Loucy (cell line): Measurements from ENCODE around the gene RALB.

Experiments
- H2AFZ ChIP-seq: fragments of 200-600 bp; sonication (generic); 2 replicates; pipeline ENCODE4 v1.6.0; 2016; ENCODE audit warnings: antibody characterized with exemption, mild to moderate bottlenecking, low read length, moderate library complexity
- H3F3A ChIP-seq: fragments of 200-600 bp; 2 replicates; pipeline ENCODE4 v1.6.0; 2016; ENCODE audit warnings: antibody characterized with exemption, low read depth, mild to moderate bottlenecking
- H3K27me3 ChIP-seq: fragments of 200-600 bp; sonication (generic); 2 replicates; pipeline ENCODE4 v1.6.1; 2014; ENCODE audit warnings: low read length, mild to moderate bottlenecking; ENCODE audit not compliant: insufficient read depth, poor library complexity, severe bottlenecking
- H3K36me3 ChIP-seq: fragments of 200-600 bp; sonication (generic); 2 replicates; pipeline ENCODE4 v1.6.1; 2016; ENCODE audit warnings: low read length; ENCODE audit not compliant: insufficient read depth
- H3K4me1 ChIP-seq: fragments of 200-600 bp; sonication (generic); 2 replicates; pipeline ENCODE4 v1.5.1; 2014; ENCODE audit warnings: low read length, mild to moderate bottlenecking; ENCODE audit not compliant: insufficient read depth, poor library complexity, severe bottlenecking
- H3K4me2 ChIP-seq: fragments of 200-600 bp; sonication (generic); 2 replicates; pipeline ENCODE4 v1.6.0; 2014; ENCODE audit warnings: antibody characterized with exemption, low read length, low read depth, mild to moderate bottlenecking; ENCODE audit not compliant: poor library complexity, severe bottlenecking
- H3K4me3 ChIP-seq: fragments of 200-600 bp; sonication (generic); 2 replicates; pipeline ENCODE4 v1.5.1; 2014; ENCODE audit warnings: low read length, mild to moderate bottlenecking, mixed read lengths; ENCODE audit not compliant: poor library complexity, severe bottlenecking
- H3K79me2 ChIP-seq: fragments of 200-600 bp; sonication (generic); 2 replicates; pipeline ENCODE4 v1.6.1; 2014; ENCODE audit warnings: low read length; ENCODE audit not compliant: insufficient read depth
- H3K9ac ChIP-seq: fragments of 200-600 bp; sonication (generic); 2 replicates; pipeline ENCODE4 v1.6.0; 2014; ENCODE audit warnings: mild to moderate bottlenecking, low read depth, low read length, moderate library complexity; ENCODE audit not compliant: poor library complexity, severe bottlenecking
- H3K9me2 ChIP-seq: fragments of 200-600 bp; sonication (generic); replicated peaks from 2 replicates; pipeline ENCODE4 v1.6.1; 2016; ENCODE audit warnings: low read depth, low read length, mixed read lengths
- H3K9me3 ChIP-seq: fragments of 200-600 bp; sonication (generic); 2 replicates; pipeline ENCODE4 v1.6.1; 2014; ENCODE audit warnings: mild to moderate bottlenecking, antibody characterized with exemption, low read length, low read depth; ENCODE audit not compliant: insufficient read depth
- H4K20me1 ChIP-seq: fragments of 200-600 bp; sonication (generic); 2 replicates; pipeline ENCODE4 v1.6.0; 2014; ENCODE audit warnings: antibody characterized with exemption, low read length, mild to moderate bottlenecking; ENCODE audit not compliant: insufficient read depth, poor library complexity, severe bottlenecking
- CTCF ChIP-seq: fragments of 200-600 bp; sonication (generic); conservative IDR thresholded peaks from 2 replicates; pipeline ENCODE4 v1.5.1; 2014; ENCODE audit warnings: mild to moderate bottlenecking, antibody characterized with exemption, low read length
- EZH2phosphoT487 ChIP-seq: fragments of 200-600 bp; IDR thresholded peaks from 2 replicates; pipeline ENCODE4 v1.6.1; 2018; ENCODE audit warnings: antibody characterized with exemption, mild to moderate bottlenecking, moderate library complexity, borderline replicate concordance

RALB gene

GRCh38 chr2:120235681-120236080 is 17.0 kb upstream of the RALB start:
- Histone ChIP-seq H2AFZ (no peak overlapping the region), H3K27me3 (no peaks in the 10 kb centered on the region), H3K9me3 (no peaks in the 10 kb centered on the region), H3K4me1 (no peaks in the 10 kb centered on the region), H3K4me2 (no peak overlapping the region), H3K79me2 (no peaks in the 10 kb centered on the region), H3K9ac (no peak overlapping the region), H3K36me3 (no peaks in the 10 kb centered on the region), H3K4me3 (no peak overlapping the region), H3F3A (no peaks in the 10 kb centered on the region), H4K20me1 (no peaks in the 10 kb centered on the region), H3K9me2 (no peaks in the 10 kb centered on the region)
- TF ChIP-seq EZH2phosphoT487 (no peak), CTCF (no peak)

- H3K9me3 ChIP-seq = no peaks in the 10 kb centered on the region
- no peak overlapping the region for H3K4me3 ChIP-seq
- no peaks in the 10 kb centered on the region for H3K9me2 ChIP-seq
- no peak overlapping the region for H3K4me2 ChIP-seq
- no peaks in the 10 kb centered on the region for H3F3A ChIP-seq
- H3K27me3 ChIP-seq = no peaks in the 10 kb centered on the region
- no peak overlapping the region for H3K9ac ChIP-seq
- no peak overlapping the region for H2AFZ ChIP-seq
- no peaks in the 10 kb centered on the region for H3K36me3 ChIP-seq
- H3K79me2 ChIP-seq = no peaks in the 10 kb centered on the region
- TF ChIP-seq EZH2phosphoT487 (no peak), CTCF (no peak)
- H4K20me1 ChIP-seq = no peaks in the 10 kb centered on the region
- H3K4me1 ChIP-seq = no peaks in the 10 kb centered on the region
Observed at GRCh38 chr2:120236316-120236715, 16.3 kb upstream of the RALB start.

- Histone ChIP-seq H4K20me1 (no peaks in the 10 kb centered on the region), H3K9me2 (no peaks in the 10 kb centered on the region), H3K79me2 (no peaks in the 10 kb centered on the region), H3K4me3 (no peak overlapping the region), H3K27me3 (no peaks in the 10 kb centered on the region), H3K9me3 (no peaks in the 10 kb centered on the region), H3K36me3 (no peaks in the 10 kb centered on the region), H3F3A (no peaks in the 10 kb centered on the region), H2AFZ (no peak overlapping the region), H3K4me1 (no peaks in the 10 kb centered on the region), H3K9ac (no peak overlapping the region), H3K4me2 (no peak overlapping the region)
- no peak for TF ChIP-seq EZH2phosphoT487
- TF ChIP-seq CTCF = no peak
Observed at GRCh38 chr2:120236791-120237190, 15.9 kb upstream of the RALB start.
